C4-2B (cell line): ENCODE data around the gene SMG6.

Experiments used
- ZFX ChIP-seq: fragments of 450-650 bp; IDR thresholded peaks from 2 replicates; pipeline ENCODE4 v1.6.1; 2017
- TF ChIP-seq, protein P1 (sequence below): fragments of 450-650 bp; conservative IDR thresholded peaks from 2 replicates; pipeline ENCODE4 v1.5.1; 2017; ENCODE audit warnings: mild to moderate bottlenecking

DNA sequence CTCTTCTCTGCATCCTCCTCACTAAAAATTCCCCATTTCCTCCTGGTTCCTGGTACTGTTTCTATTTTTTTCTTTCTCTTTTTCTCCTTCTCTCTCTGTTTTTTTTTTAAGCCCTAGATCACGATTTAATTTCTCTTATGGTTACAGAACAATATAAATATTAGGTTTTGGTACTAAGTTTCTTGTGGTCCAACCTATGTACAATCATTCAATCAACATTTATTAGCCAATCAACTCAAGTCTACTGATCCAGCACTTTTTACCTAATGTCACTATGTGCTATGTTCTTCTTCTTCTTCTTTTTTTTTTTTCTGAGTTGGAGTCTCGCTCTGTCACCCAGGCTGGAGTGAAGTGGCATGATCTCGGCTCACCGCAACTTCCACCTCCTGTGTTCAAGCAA, 291.1 kb downstream of the SMG6 start:
- TF ChIP-seq, protein P1, sequence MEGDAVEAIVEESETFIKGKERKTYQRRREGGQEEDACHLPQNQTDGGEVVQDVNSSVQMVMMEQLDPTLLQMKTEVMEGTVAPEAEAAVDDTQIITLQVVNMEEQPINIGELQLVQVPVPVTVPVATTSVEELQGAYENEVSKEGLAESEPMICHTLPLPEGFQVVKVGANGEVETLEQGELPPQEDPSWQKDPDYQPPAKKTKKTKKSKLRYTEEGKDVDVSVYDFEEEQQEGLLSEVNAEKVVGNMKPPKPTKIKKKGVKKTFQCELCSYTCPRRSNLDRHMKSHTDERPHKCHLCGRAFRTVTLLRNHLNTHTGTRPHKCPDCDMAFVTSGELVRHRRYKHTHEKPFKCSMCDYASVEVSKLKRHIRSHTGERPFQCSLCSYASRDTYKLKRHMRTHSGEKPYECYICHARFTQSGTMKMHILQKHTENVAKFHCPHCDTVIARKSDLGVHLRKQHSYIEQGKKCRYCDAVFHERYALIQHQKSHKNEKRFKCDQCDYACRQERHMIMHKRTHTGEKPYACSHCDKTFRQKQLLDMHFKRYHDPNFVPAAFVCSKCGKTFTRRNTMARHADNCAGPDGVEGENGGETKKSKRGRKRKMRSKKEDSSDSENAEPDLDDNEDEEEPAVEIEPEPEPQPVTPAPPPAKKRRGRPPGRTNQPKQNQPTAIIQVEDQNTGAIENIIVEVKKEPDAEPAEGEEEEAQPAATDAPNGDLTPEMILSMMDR, result no peak
- no peak for TF ChIP-seq ZFX
